Upper lobe of right lung (tissue), 1 donor: ENCODE results near the gene PHGDH. TPM values are rescaled to one million over a fixed set of nuclear protein-coding genes. Genes with fewer than 3 reads are reported as not detected.
"Not testable (repeated sequence)": the region's sequence is repeated elsewhere in the genome, so short reads cannot be mapped to it uniquely, and the experiment has no call there.

ENCODE experiments used
- ATAC-seq: fragments of 200-7000 bp; cut with Tn5 transposase; one replicate; pipeline ENCODE4 v1.9.1; 2020; ENCODE audit warnings: mild to moderate bottlenecking, moderate library complexity
- DNase-seq: peaks from one replicate; pipeline ENCODE4 v3.0.0-alpha.2; 2020
- H3K27ac ChIP-seq: fragments of 200-600 bp; one replicate; pipeline ENCODE4 v1.8.0; 2022
- H3K27me3 ChIP-seq: fragments of 200-600 bp; one replicate; pipeline ENCODE4 v1.8.0; 2022; ENCODE audit warnings: mild to moderate bottlenecking
- H3K36me3 ChIP-seq: fragments of 200-600 bp; one replicate; pipeline ENCODE4 v1.8.0; 2022
- H3K4me1 ChIP-seq: fragments of 200-600 bp; one replicate; pipeline ENCODE4 v1.8.0; 2022
- H3K4me3 ChIP-seq: fragments of 200-600 bp; one replicate; pipeline ENCODE4 v1.8.0; 2022; ENCODE audit warnings: mild to moderate bottlenecking
- H3K9me3 ChIP-seq: fragments of 200-600 bp; one replicate; pipeline ENCODE4 v1.8.0; 2022
- CTCF ChIP-seq: fragments of 200-600 bp; IDR thresholded peaks from one replicate; pipeline ENCODE4 v1.8.0; 2022; ENCODE audit warnings: antibody characterized with exemption
- intact Hi-C: fragments of 100-400 bp; cut with DNase I; formaldehyde crosslinking; loops from one replicate; pipeline ENCODE4 v1.11.0; 2022
- total RNA-seq: library from RNA; stranded (reverse); fragmentation: NEBNext Ultra II Directional; extraction: Animal tissue kit (Norgen Biotek cat#: 25700); gene quantifications from one replicate; pipeline ENCODE4 v1.2.1, GENCODE V29; 2021
- donor health status: DM: no; HTN: yes; CAD: no; lungs with severe emphysema.

Gene PHGDH
- total RNA-seq, 1 donor from 2014 or later, result 51.7 TPM

- Histone ChIP-seq H3K27me3 (no peaks in the 10 kb centered on the region), H3K9me3 (no peaks in the 10 kb centered on the region), H3K4me1 (no peaks in the 10 kb centered on the region), H3K27ac (no peak overlapping the region), H3K4me3 (no peak overlapping the region), H3K36me3 (no peaks in the 10 kb centered on the region)
- ATAC-seq, result no peak
- DNase-seq, result no peak
- intact Hi-C loops, result no loop called here
- TF ChIP-seq CTCF, result no peak
Measured at GRCh38 chr1:119686661-119687060, 25.1 kb upstream of the PHGDH start.

GRCh38 chr1:119687434-119688079 lies 24.2 kb upstream of the PHGDH start:
- H3K4me3 ChIP-seq, result no peak overlapping the region
- no peak overlapping the region for H3K27ac ChIP-seq
- TF ChIP-seq CTCF, result no peak
- no peak for DNase-seq
- H3K36me3 ChIP-seq, result no peaks in the 10 kb centered on the region
- no peaks in the 10 kb centered on the region for H3K4me1 ChIP-seq
- no peak for ATAC-seq
- intact Hi-C loops, result no loop called here
- H3K9me3 ChIP-seq, result no peaks in the 10 kb centered on the region
- no peaks in the 10 kb centered on the region for H3K27me3 ChIP-seq

- Histone ChIP-seq H3K4me3 (no peak overlapping the region), H3K36me3 (no peaks in the 10 kb centered on the region), H3K27me3 (no peaks in the 10 kb centered on the region), H3K4me1 (no peaks in the 10 kb centered on the region), H3K9me3 (no peaks in the 10 kb centered on the region), H3K27ac (no peak overlapping the region)
- TF ChIP-seq CTCF, result no peak
- intact Hi-C loops, result no loop called here
- ATAC-seq (no peak), DNase-seq (no peak)
Measured at GRCh38 chr1:119688810-119689209, 22.9 kb upstream of the PHGDH start.

- Histone ChIP-seq H3K4me3 (no peak overlapping the region), H3K27ac (no peak overlapping the region), H3K4me1 (no peaks in the 10 kb centered on the region), H3K36me3 (no peaks in the 10 kb centered on the region), H3K27me3 (no peaks in the 10 kb centered on the region), H3K9me3 (no peaks in the 10 kb centered on the region)
- DNase-seq (no peak), ATAC-seq (no peak)
- intact Hi-C loops, result no loop called here
- no peak for TF ChIP-seq CTCF
Measured at GRCh38 chr1:119689511-119689910, 22.2 kb upstream of the PHGDH start.

GRCh38 chr1:119696863-119697262 lies 14.9 kb upstream of the PHGDH start:
- H3K4me3 ChIP-seq, DNase-seq, H3K27me3 ChIP-seq, H3K9me3 ChIP-seq, H3K4me1 ChIP-seq, ATAC-seq, intact Hi-C loops, H3K27ac ChIP-seq, H3K36me3 ChIP-seq: not testable (repeated sequence)

- Histone ChIP-seq H3K27ac (no peak overlapping the region), H3K27me3 (no peaks in the 10 kb centered on the region), H3K4me1 (no peaks in the 10 kb centered on the region), H3K36me3 (no peaks in the 10 kb centered on the region), H3K9me3 (no peaks in the 10 kb centered on the region), H3K4me3 (no peak overlapping the region)
- intact Hi-C loops, result no loop called here
- no peak for DNase-seq
- ATAC-seq, result no peak
- no peak for TF ChIP-seq CTCF
Measured at GRCh38 chr1:119697598-119697997, 14.1 kb upstream of the PHGDH start.
